Bronchial epithelial cell (primary cell): ENCODE measurements around the gene ATP4B. TPM values are rescaled to one million over a fixed set of nuclear protein-coding genes. Genes with fewer than 3 reads are reported as not detected.

Experiments
- DNase-seq: peaks from one replicate; pipeline ENCODE4 v3.0.0-alpha.2; 2010; ENCODE audit warnings: low read depth
- FAIRE-seq: peaks from 2 replicates; lab custom pipeline; 2011; peaks lifted over from hg19 to GRCh38; lab: Jason Lieb, UNC
- H3K27me3 ChIP-seq: 2 replicates; pipeline ENCODE4 v1.5.1; 2011; ENCODE audit warnings: low read length; ENCODE audit not compliant: control insufficient read depth, insufficient read depth
- H3K36me3 ChIP-seq: 2 replicates; pipeline ENCODE4 v1.5.1; 2011; ENCODE audit warnings: low read length; ENCODE audit not compliant: control insufficient read depth, insufficient read depth
- H3K4me3 ChIP-seq: 2 replicates; pipeline ENCODE4 v1.5.1; 2011; ENCODE audit warnings: mild to moderate bottlenecking, low read depth, low read length, control low read depth
- CTCF ChIP-seq: IDR thresholded peaks from 2 replicates; pipeline ENCODE4 v1.5.1; 2011; ENCODE audit warnings: mild to moderate bottlenecking, moderate library complexity, low read length, control low read depth, inconsistent platforms; ENCODE audit not compliant: insufficient read depth, severe bottlenecking
- total RNA-seq: library from RNA; depleted of rRNA; stranded (reverse); fragments of >200 nt; gene quantifications from 2 replicates; pipeline ENCODE4 v1.2.1, GENCODE V29; 2014

ATP4B gene
- total RNA-seq, 1 donor from 2014 or later, result not detected

- Histone ChIP-seq H3K4me3 (no peak overlapping the region), H3K27me3 (no peaks in the 10 kb centered on the region), H3K36me3 (peaks cover 42% of the 10 kb centered on the region)
- TF ChIP-seq CTCF, result no peak
- no peak for FAIRE-seq
- no peak for DNase-seq
Measured at GRCh38 chr13:113636266-113636963, 21.6 kb downstream of the ATP4B start.

DNA sequence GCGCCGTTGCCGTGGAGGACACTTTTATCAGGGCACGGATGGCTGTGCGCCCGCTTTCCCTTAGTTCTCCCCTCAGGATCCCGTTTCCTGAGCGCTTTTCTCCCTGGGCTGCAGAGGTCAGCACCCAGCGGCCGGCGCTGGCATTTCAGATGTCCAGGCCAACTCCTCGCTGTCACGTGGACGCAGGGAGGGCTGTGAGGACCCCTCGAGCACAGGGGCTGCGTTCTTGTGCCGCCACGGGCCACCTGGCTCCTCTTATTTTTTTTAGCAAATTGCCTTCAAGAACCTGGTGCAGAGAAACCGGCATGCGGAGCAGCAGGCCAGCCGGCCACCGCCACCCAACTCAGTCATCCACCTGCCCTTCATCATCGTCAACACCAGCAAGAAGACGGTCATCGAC lies 22.3 kb downstream of the ATP4B start:
- DNase-seq (no peak), FAIRE-seq (no peak)
- no peak overlapping the region for H3K4me3 ChIP-seq
- no peak for TF ChIP-seq CTCF
- H3K36me3 ChIP-seq, result peaks cover 43% of the 10 kb centered on the region
- no peaks in the 10 kb centered on the region for H3K27me3 ChIP-seq

DNA sequence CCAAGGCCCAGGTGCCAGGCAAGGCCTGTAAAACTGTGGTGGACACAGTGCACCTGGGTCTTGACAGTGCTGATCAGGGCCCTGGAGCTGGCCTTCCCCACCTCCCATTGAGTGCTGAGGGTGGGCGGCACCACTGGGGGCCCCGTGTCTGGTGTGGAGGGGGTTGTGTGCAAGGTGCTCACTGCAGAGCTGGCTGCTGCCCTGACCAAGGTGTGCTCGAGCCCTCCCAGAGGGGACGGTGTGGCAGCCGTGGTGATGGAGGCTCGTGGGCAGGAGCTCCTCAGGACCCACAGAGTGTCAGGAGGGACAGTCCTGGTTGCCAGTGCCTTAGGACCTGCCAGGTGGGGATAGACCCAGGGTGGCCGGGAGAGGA lies 23.0 kb downstream of the ATP4B start:
- DNase-seq, result no peak
- FAIRE-seq, result no peak
- TF ChIP-seq CTCF, result no peak
- Histone ChIP-seq H3K4me3 (no peak overlapping the region), H3K27me3 (no peaks in the 10 kb centered on the region), H3K36me3 (peaks cover 40% of the 10 kb centered on the region)

- no peak for TF ChIP-seq CTCF
- peaks cover 36% of the 10 kb centered on the region for H3K36me3 ChIP-seq
- H3K4me3 ChIP-seq, result no peak overlapping the region
- H3K27me3 ChIP-seq, result no peaks in the 10 kb centered on the region
- DNase-seq (no peak), FAIRE-seq (peak; percentile 58)
Measured at GRCh38 chr13:113634279-113635047, 23.5 kb downstream of the ATP4B start.

DNA sequence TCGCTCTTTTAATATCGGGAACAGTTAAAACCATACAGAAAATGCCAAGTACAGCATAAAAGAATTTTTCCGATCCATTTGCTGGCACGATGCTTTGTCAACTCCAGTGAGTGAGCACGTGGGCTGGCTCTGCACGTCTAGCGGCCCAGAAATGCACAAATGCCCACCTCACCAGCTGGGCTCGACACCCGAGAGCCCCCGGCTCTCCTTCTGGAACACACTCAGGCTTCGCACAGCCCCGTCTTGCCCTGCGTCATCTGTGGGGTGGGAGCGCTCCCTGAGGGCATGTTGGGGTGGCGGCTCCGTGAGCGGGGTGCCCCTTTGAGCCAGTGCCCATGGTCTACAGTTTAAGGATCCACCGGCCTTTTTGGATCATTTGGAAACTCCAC lies 24.5 kb downstream of the ATP4B start:
- Histone ChIP-seq H3K4me3 (no peak overlapping the region), H3K36me3 (peaks cover 38% of the 10 kb centered on the region), H3K27me3 (no peaks in the 10 kb centered on the region)
- TF ChIP-seq CTCF, result no peak
- no peak for FAIRE-seq
- DNase-seq, result no peak
